Activated naive CD8-positive, alpha-beta T cell treated with anti-CD3 and anti-CD28 coated beads, Interleukin-2, amount 50 U/mL, for 16 hours (primary cell): ENCODE data around the gene KATNBL1.

ENCODE experiments used
- DNase-seq: peaks from one replicate; pipeline ENCODE4 v3.0.0-alpha.2; 2020; ENCODE audit warnings: low read depth, low spot score

Gene KATNBL1

GRCh38 chr15:34116620-34117019, 93.3 kb downstream of the KATNBL1 start:
- DNase-seq, result no peak

GRCh38 chr15:34114739-34115138, 95.2 kb downstream of the KATNBL1 start:
- DNase-seq, result no peak

GRCh38 chr15:34114215-34114614, 95.7 kb downstream of the KATNBL1 start:
- DNase-seq, result no peak

- DNase-seq, result no peak
These were observed 98.4 kb downstream of the KATNBL1 start for GRCh38 chr15:34111488-34111887.

DNA sequence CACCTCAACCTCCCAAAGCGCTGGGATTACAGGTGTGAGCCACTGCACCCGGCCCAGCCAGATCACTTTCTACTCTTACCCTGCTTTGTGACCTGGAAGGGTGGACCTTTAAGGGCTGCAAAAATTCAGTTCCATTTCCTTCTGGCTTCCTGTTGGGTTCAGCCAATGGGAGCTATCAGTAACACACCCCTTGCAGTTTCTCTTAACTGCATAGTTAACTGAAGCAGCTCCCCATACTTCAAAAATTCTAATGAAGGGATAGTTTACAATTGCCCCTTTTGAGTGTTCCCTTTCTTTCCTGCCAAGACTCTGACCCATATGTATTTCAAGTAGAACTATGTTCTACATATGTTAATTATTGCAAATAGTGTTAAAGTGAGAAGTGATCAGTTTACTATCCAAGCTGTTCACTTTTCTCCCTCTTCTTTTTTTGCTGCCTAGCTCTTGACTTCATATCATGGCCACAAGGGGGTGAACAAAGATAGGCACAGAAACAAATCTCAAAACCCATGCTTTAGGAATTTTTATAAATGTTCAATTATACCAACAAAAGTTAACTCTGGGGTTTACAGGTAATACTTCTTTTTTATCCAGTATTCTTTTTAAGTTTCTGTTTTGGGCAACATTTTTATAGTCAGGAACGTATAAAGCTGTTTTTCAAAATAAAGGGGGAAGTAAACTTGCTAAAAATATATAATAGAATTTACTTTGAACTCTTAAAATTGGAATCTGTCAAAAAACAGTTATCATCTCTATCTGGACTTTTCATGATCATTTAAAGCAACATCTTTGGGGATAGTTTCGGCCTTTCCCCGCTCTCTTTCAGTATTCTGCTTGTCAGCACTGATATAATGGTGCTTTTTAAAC, 99.9 kb downstream of the KATNBL1 start:
- DNase-seq, result no peak

DNA sequence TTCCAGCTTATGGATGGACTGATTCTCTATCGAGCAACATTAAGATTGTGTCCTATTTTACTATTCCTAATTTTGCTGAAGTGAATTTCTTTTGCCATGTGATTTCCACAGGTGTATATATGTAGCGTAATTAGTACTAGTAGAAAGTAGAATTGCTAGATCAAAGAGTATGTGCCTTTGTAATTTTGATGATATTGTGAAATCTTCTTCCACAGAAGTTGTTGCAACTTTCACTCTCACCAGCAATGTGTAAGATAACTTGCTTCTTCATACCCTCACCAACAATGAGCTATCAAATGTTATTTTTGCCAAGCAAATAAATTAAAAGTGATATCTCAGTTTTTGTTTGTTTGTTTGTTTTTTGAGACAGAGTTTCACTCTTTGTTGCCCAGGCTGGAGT, 102.6 kb downstream of the KATNBL1 start:
- DNase-seq, result no peak

GRCh38 chr15:34106423-34106822, 103.5 kb downstream of the KATNBL1 start:
- DNase-seq, result no peak

- no peak for DNase-seq
These were observed 107.5 kb downstream of the KATNBL1 start for GRCh38 chr15:34102175-34102925.

- DNase-seq, result peak; percentile 95
These were observed 108.3 kb downstream of the KATNBL1 start, which contains the start of the genes EMC7 and PGBD4 for GRCh38 chr15:34101366-34102174. Gene EMC7, minus strand, starts transcription at chr15:34101862. Its CDS starts 23 bp downstream, at chr15:34101839. Gene PGBD4, plus strand, starts transcription at chr15:34102083. Its CDS starts 449 bp downstream, at chr15:34102532.

DNA sequence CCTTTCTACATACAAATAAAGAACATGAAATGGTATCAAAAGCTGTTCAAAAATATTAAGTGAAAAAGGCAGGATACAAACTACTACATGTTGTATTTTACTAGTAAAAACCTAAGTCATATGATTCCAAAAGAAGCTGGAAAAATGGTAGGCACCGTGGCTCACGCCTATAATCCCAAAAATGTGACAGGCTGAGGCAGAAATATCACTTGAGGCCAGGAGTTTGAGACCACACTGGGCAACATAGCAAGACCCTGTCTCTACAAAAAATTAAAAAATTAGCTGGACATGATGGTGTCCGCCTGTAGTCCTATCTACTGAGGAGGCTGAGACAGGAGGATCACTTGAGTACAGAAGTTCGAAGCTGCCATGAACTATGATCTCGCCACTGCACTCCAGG, 110.0 kb downstream of the KATNBL1 start:
- DNase-seq, result no peak
